HCT116 (cell line): Measurements from ENCODE around the gene ZNF469. TPM values are rescaled to one million over a fixed set of nuclear protein-coding genes. Genes with fewer than 3 reads are reported as not detected.

Experiments used
- ATAC-seq: fragments of 200-7000 bp; cut with Tn5 transposase; 2 replicates; pipeline ENCODE4 v1.9.1; 2020; ENCODE audit warnings: mild to moderate bottlenecking, moderate library complexity
- BruUV-seq: library from RNA; stranded (reverse); fragments of 400-500 nt; replicated peaks from 2 replicates; lab custom pipeline; 2021; lab: Mats Ljungman, UMichigan
- CTCF ChIA-PET: fragments of 300-600 bp; sonication (Branson Sonifier 250); formaldehyde crosslinking; loops from one replicate; lab custom pipeline; 2021; ENCODE audit warnings: antibody characterized with exemption; lab: Charles Lee
- POLR2A ChIA-PET: fragments of 300-600, 350-600 bp; sonication (Branson Sonifier 250); formaldehyde crosslinking; loops from one replicate; lab custom pipeline; 2021; ENCODE audit warnings: antibody characterized with exemption; lab: Charles Lee
- RAD21 ChIA-PET, 2 experiments: fragments of 300-600 bp; sonication (Branson Sonifier 250); formaldehyde crosslinking; loops; one replicate each; lab custom pipeline; 2023; ENCODE audit warnings: low total read pairs in 2 of 2; ENCODE audit not compliant: uncharacterized antibody in 2 of 2, unreplicated experiment in 2 of 2, low non-redundant PET in 1 of 2; lab: Charles Lee
- DNase-seq: peaks from one replicate; pipeline ENCODE4 v3.0.0-alpha.2; 2010; ENCODE audit warnings: low read depth, low spot score
- H2AFZ ChIP-seq: fragments of 200-600 bp; shearing (Covaris generic), sonication (generic); 2 replicates; pipeline ENCODE4 v1.6.1; 2017; ENCODE audit warnings: low read depth, mixed run types, mixed read lengths, antibody characterized with exemption, low read length; ENCODE audit not compliant: poor library complexity, severe bottlenecking
- H3K27ac ChIP-seq: 2 replicates; pipeline ENCODE4 v1.5.1; 2012; ENCODE audit warnings: low read depth, low read length
- H3K27me3 ChIP-seq: fragments of 200-600 bp; sonication (generic); 2 replicates; pipeline ENCODE4 v1.6.1; 2016; ENCODE audit warnings: mixed run types, low read length, mixed read lengths; ENCODE audit not compliant: insufficient read depth
- H3K36me3 ChIP-seq, 2 experiments: fragments of 200-500 bp in 1 of 2; fragments of 200-600 bp in 1 of 2; sonication (Bioruptor generic) in 1 of 2; sonication (generic) in 1 of 2; 2 replicates each; pipeline versions ENCODE4 v1.5.1 to v1.6.1; 2014 to 2016; ENCODE audit warnings: low read length in 2 of 2, inconsistent platforms in 1 of 2, mixed read lengths in 1 of 2, mixed run types in 1 of 2; ENCODE audit not compliant: insufficient read depth in 2 of 2, control insufficient read depth in 1 of 2
- H3K4me1 ChIP-seq, 2 experiments: fragments of 200-600 bp in 1 of 2; sonication (generic) in 1 of 2; 2 replicates each; pipeline versions ENCODE4 v1.5.1 to v1.6.1; 2012 to 2017; ENCODE audit warnings: low read length in 2 of 2, inconsistent platforms in 1 of 2, mild to moderate bottlenecking in 1 of 2, mixed read lengths in 1 of 2, mixed run types in 1 of 2, moderate library complexity in 1 of 2; ENCODE audit not compliant: insufficient read depth in 2 of 2, control insufficient read depth in 1 of 2
- H3K4me2 ChIP-seq: fragments of 200-600 bp; sonication (generic); 2 replicates; pipeline ENCODE4 v1.6.1; 2017; ENCODE audit warnings: mixed run types, low read length, mixed read lengths
- H3K4me3 ChIP-seq, 2 experiments: fragments of 200-600 bp in 1 of 2; sonication (generic) in 1 of 2; replicated peaks in 1 of 2; 2 replicates each; pipeline ENCODE4 v1.5.1; 2011 to 2016; ENCODE audit warnings: low read length in 2 of 2, control low read depth in 1 of 2, low read depth in 1 of 2, mild to moderate bottlenecking in 1 of 2, mixed read lengths in 1 of 2, mixed run types in 1 of 2
- H3K79me2 ChIP-seq: fragments of 200-600 bp; sonication (generic); 2 replicates; pipeline ENCODE4 v1.6.1; 2017; ENCODE audit warnings: mild to moderate bottlenecking, mixed run types, low read length, moderate library complexity, mixed read lengths; ENCODE audit not compliant: insufficient read depth
- H3K9ac ChIP-seq: fragments of 200-600 bp; sonication (generic); 2 replicates; pipeline ENCODE4 v1.6.1; 2016; ENCODE audit warnings: low read length, mixed read lengths
- H3K9me2 ChIP-seq: fragments of 200-600 bp; sonication (generic), shearing (Covaris generic); 2 replicates; pipeline ENCODE4 v1.6.1; 2017; ENCODE audit warnings: mixed run types, mild to moderate bottlenecking, moderate library complexity; ENCODE audit not compliant: insufficient read depth
- H3K9me3 ChIP-seq, 2 experiments: fragments of 200-500 bp in 1 of 2; fragments of 200-600 bp in 1 of 2; sonication (Bioruptor generic) in 1 of 2; sonication (generic) in 1 of 2; 2 replicates each; pipeline ENCODE4 v1.6.1; 2014 to 2017; ENCODE audit warnings: low read length in 2 of 2, mixed read lengths in 2 of 2, inconsistent platforms in 1 of 2, low read depth in 1 of 2, mild to moderate bottlenecking in 1 of 2, mixed run types in 1 of 2, moderate library complexity in 1 of 2; ENCODE audit not compliant: control insufficient read depth in 1 of 2, insufficient read depth in 1 of 2
- H4K20me1 ChIP-seq: fragments of 200-600 bp; sonication (generic), shearing (Covaris generic); 2 replicates; pipeline ENCODE4 v1.6.1; 2017; ENCODE audit warnings: mixed run types, mild to moderate bottlenecking, moderate library complexity; ENCODE audit not compliant: insufficient read depth
- ELF1 ChIP-seq: IDR thresholded peaks from 2 replicates; pipeline ENCODE4 v1.6.1; 2012; ENCODE audit warnings: low read depth, borderline replicate concordance
- EZH2 ChIP-seq: fragments of 200-600 bp; sonication (generic); IDR thresholded peaks from 2 replicates; pipeline ENCODE4 v1.6.1; 2017; ENCODE audit warnings: antibody characterized with exemption, mixed run types
- FOSL1 ChIP-seq: IDR thresholded peaks from 2 replicates; pipeline ENCODE4 v1.6.1; 2012; ENCODE audit warnings: low read depth
- POLR2AphosphoS5 ChIP-seq: IDR thresholded peaks from 2 replicates; pipeline ENCODE4 v1.6.1; 2011; ENCODE audit warnings: mild to moderate bottlenecking, low read depth, low read length, moderate library complexity
- YY1 ChIP-seq: IDR thresholded peaks from 2 replicates; pipeline ENCODE4 v1.6.1; 2011; ENCODE audit warnings: low read length, low read depth, moderate library complexity, mild to moderate bottlenecking; ENCODE audit not compliant: insufficient replicate concordance; ENCODE audit errors: extremely low read depth
- intact Hi-C: fragments of 100-400 bp; cut with micrococcal nuclease; formaldehyde crosslinking; loops from 2 replicates; pipeline ENCODE4 v1.10.0; 2022
- total RNA-seq: library from RNA; stranded (reverse); gene quantifications from one replicate; pipeline ENCODE4 v1.2.1, GENCODE V29; 2021; ENCODE audit not compliant: unreplicated experiment
- TF ChIP-seq, protein P1 (sequence below): IDR thresholded peaks from 2 replicates; pipeline ENCODE4 v1.6.1; 2012; ENCODE audit warnings: low read depth

Gene ZNF469
- total RNA-seq, 1 experiment from 2014 or later, result 5.9 TPM

DNA sequence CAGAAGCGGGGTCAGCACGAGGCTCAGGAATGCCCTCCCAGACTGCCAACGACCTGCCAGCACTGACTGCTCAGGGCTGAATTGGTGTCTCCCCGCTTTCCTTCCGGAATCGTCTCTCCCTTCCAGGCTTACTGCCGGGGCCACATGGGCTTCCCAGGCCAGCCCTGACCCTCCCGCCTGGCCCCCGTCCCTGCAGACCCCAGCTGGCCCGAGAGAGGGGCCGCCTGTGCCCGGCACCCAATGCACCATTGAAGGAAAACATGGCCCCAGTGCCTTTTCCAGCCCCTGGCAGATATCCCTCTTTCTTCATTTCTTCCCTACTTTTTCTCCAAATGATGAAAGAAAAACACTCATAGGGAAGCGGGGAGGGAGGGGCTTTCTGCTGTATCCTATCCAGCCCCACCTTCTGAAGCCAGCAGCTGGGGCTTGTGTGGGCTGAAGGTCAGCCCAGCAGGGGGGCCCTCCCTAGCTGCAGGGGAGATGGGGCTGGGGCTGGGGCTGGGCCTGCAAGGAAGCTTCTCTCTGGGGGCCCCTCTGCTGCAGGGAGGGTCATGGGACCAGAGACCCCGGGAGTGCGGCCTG, 25.9 kb downstream of the ZNF469 start:
- Histone ChIP-seq H3K4me3 (no peak overlapping the region), H3K4me2 (no peak overlapping the region), H3K4me1 (peaks cover 0 to 5% of the 10 kb centered on the region in 2 experiments; a peak in 1 of 4 replicates), H3K27me3 (no peaks in the 10 kb centered on the region), H3K27ac (no peak overlapping the region), H3K36me3 (no peaks in the 10 kb centered on the region), H3K79me2 (no peaks in the 10 kb centered on the region), H3K9ac (no peak overlapping the region), H3K9me3 (no peaks in the 10 kb centered on the region), H3K9me2 (no peaks in the 10 kb centered on the region), H2AFZ (no peak overlapping the region), H4K20me1 (no peaks in the 10 kb centered on the region)
- ChIA-PET RAD21 (no interaction called here), POLR2A (no interaction called here), CTCF (no interaction called here)
- TF ChIP-seq EZH2 (no peak), ELF1 (no peak), YY1 (no peak), POLR2AphosphoS5 (no peak), FOSL1 (no peak)
- TF ChIP-seq, protein P1, sequence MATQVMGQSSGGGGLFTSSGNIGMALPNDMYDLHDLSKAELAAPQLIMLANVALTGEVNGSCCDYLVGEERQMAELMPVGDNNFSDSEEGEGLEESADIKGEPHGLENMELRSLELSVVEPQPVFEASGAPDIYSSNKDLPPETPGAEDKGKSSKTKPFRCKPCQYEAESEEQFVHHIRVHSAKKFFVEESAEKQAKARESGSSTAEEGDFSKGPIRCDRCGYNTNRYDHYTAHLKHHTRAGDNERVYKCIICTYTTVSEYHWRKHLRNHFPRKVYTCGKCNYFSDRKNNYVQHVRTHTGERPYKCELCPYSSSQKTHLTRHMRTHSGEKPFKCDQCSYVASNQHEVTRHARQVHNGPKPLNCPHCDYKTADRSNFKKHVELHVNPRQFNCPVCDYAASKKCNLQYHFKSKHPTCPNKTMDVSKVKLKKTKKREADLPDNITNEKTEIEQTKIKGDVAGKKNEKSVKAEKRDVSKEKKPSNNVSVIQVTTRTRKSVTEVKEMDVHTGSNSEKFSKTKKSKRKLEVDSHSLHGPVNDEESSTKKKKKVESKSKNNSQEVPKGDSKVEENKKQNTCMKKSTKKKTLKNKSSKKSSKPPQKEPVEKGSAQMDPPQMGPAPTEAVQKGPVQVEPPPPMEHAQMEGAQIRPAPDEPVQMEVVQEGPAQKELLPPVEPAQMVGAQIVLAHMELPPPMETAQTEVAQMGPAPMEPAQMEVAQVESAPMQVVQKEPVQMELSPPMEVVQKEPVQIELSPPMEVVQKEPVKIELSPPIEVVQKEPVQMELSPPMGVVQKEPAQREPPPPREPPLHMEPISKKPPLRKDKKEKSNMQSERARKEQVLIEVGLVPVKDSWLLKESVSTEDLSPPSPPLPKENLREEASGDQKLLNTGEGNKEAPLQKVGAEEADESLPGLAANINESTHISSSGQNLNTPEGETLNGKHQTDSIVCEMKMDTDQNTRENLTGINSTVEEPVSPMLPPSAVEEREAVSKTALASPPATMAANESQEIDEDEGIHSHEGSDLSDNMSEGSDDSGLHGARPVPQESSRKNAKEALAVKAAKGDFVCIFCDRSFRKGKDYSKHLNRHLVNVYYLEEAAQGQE, result no peak
- intact Hi-C loops, result no loop called here
- no peak for DNase-seq
- ATAC-seq, result no peak
- BruUV-seq, result no TSS peak
